Neuronal stem cell (in vitro differentiated cells): ENCODE results near the gene SLC25A26. TPM values are rescaled to one million over a fixed set of nuclear protein-coding genes. Genes with fewer than 3 reads are reported as not detected.

Experiments
- DNase-seq: peaks from one replicate; pipeline ENCODE4 v3.0.0-alpha.2; 2013; ENCODE audit warnings: low spot score
- H2AFZ ChIP-seq: one replicate; pipeline ENCODE4 v1.6.1; 2013; ENCODE audit warnings: mild to moderate bottlenecking, low read length, inconsistent platforms
- H2AK5ac ChIP-seq: 2 replicates; pipeline ENCODE4 v1.6.1; 2013; ENCODE audit warnings: low read depth, mild to moderate bottlenecking, inconsistent platforms, low read length, moderate library complexity, mixed read lengths
- H2BK120ac ChIP-seq: 2 replicates; pipeline ENCODE4 v1.6.1; 2013; ENCODE audit warnings: low read depth, mild to moderate bottlenecking, inconsistent platforms, low read length, moderate library complexity, mixed read lengths
- H2BK12ac ChIP-seq: one replicate; pipeline ENCODE4 v1.6.1; 2013; ENCODE audit warnings: low read length, inconsistent platforms
- H2BK15ac ChIP-seq: 2 replicates; pipeline ENCODE4 v1.6.1; 2013; ENCODE audit warnings: mild to moderate bottlenecking, low read length, inconsistent platforms, mixed read lengths
- H2BK5ac ChIP-seq: one replicate; pipeline ENCODE4 v1.6.1; 2013; ENCODE audit warnings: inconsistent platforms, mild to moderate bottlenecking, low read length, moderate library complexity
- H3K14ac ChIP-seq: one replicate; pipeline ENCODE4 v1.6.1; 2013; ENCODE audit warnings: low read length, inconsistent platforms
- H3K18ac ChIP-seq: 2 replicates; pipeline ENCODE4 v1.6.1; 2013; ENCODE audit warnings: low read length, inconsistent platforms
- H3K23ac ChIP-seq: 2 replicates; pipeline ENCODE4 v1.6.1; 2013; ENCODE audit warnings: low read depth, mild to moderate bottlenecking, mixed read lengths, low read length, inconsistent platforms; ENCODE audit not compliant: poor library complexity
- H3K27ac ChIP-seq: replicated peaks from 3 replicates; pipeline ENCODE4 v1.5.1; 2013; ENCODE audit warnings: low read length, inconsistent platforms
- H3K27me3 ChIP-seq, 3 experiments: 2 replicates each; pipeline ENCODE4 v1.6.1; 2013; ENCODE audit warnings: low read length in 3 of 3, mild to moderate bottlenecking in 2 of 3, inconsistent platforms in 1 of 3, low read depth in 1 of 3, mixed read lengths in 1 of 3, moderate library complexity in 1 of 3; ENCODE audit not compliant: control insufficient read depth in 3 of 3, insufficient read depth in 3 of 3
- H3K36me3 ChIP-seq, 2 donors: replicated peaks in 1 of 2; 2 replicates each; pipeline ENCODE4 v1.6.1; 2013; ENCODE audit warnings: low read length in 2 of 2; ENCODE audit not compliant: control insufficient read depth in 2 of 2, insufficient read depth in 2 of 2
- H3K4ac ChIP-seq: 2 replicates; pipeline ENCODE4 v1.6.1; 2013; ENCODE audit warnings: inconsistent platforms, mild to moderate bottlenecking, low read length, moderate library complexity
- H3K4me1 ChIP-seq, 2 donors: 1 replicate in 1 of 2; 2 replicates in 1 of 2; pipeline ENCODE4 v1.6.1; 2013; ENCODE audit warnings: low read length in 2 of 2, low read depth in 1 of 2; ENCODE audit not compliant: control insufficient read depth in 2 of 2, insufficient read depth in 1 of 2
- H3K4me2 ChIP-seq: one replicate; pipeline ENCODE4 v1.6.1; 2013; ENCODE audit warnings: mild to moderate bottlenecking, low read length, inconsistent platforms; ENCODE audit not compliant: insufficient read depth, poor library complexity, severe bottlenecking
- H3K4me3 ChIP-seq, 2 donors: 2 replicates each; pipeline ENCODE4 v1.5.1; 2013; ENCODE audit warnings: low read length in 2 of 2, mild to moderate bottlenecking in 2 of 2, inconsistent platforms in 1 of 2, moderate library complexity in 1 of 2
- H3K79me1 ChIP-seq: one replicate; pipeline ENCODE4 v1.6.1; 2013; ENCODE audit warnings: low read depth, mild to moderate bottlenecking, inconsistent platforms, low read length, moderate library complexity
- H3K9ac ChIP-seq: one replicate; pipeline ENCODE4 v1.6.1; 2013; ENCODE audit warnings: mild to moderate bottlenecking, low read depth, low read length, inconsistent platforms; ENCODE audit not compliant: poor library complexity
- H3K9me3 ChIP-seq, 2 donors: replicated peaks in 1 of 2; 2 replicates each; pipeline versions ENCODE3 to v1.6.1; 2013; ENCODE audit warnings: low read length in 2 of 2, mild to moderate bottlenecking in 2 of 2, inconsistent platforms in 1 of 2, low read depth in 1 of 2, mixed read lengths in 1 of 2, moderate library complexity in 1 of 2; ENCODE audit not compliant: control insufficient read depth in 2 of 2, insufficient read depth in 1 of 2
- H4K8ac ChIP-seq: one replicate; pipeline ENCODE4 v1.6.1; 2013; ENCODE audit warnings: low read depth, mild to moderate bottlenecking, inconsistent platforms, low read length, moderate library complexity
- H4K91ac ChIP-seq: one replicate; pipeline ENCODE4 v1.6.1; 2013; ENCODE audit warnings: low read length, low read depth, mild to moderate bottlenecking, inconsistent platforms; ENCODE audit not compliant: poor library complexity
- WGBS, 2 donors: extraction: QIAGEN DNeasy Blood & Tissue Kit; methylation state at CpG; one replicate each; pipeline ENCODE4 v1.1.7; 2013; ENCODE audit warnings: missing lambda C conversion rate in 2 of 2, mixed read lengths in 1 of 2; ENCODE audit not compliant: insufficient read length in 2 of 2, insufficient replicate concordance in 1 of 2; ENCODE audit errors: extremely low coverage in 2 of 2; 5-methylcytosine and 5-hydroxymethylcytosine counted together
- small RNA-seq: library from polyadenylated mRNA; stranded (forward); fragments of <200 nt; extraction: miRNeasy Mini kit (QIAGEN cat#:217004); gene quantifications from one replicate; pipeline ENCODE3, GENCODE V24; 2013; ENCODE audit not compliant: insufficient read depth

The SLC25A26 gene

GRCh38 chr3:66426135-66426534 lies 205.3 kb downstream of the SLC25A26 start:
- Histone ChIP-seq H3K4me3 (no peak overlapping the region), H3K18ac (no peak overlapping the region), H2AFZ (no peak overlapping the region), H2BK12ac (no peak overlapping the region), H3K4me1 (peaks cover 0 to 15% of the 10 kb centered on the region in 2 donors), H3K9ac (no peak overlapping the region), H3K27ac (no peak overlapping the region), H3K36me3 (peaks cover 50 to 64% of the 10 kb centered on the region in 2 donors), H3K4me2 (no peak overlapping the region), H2AK5ac (no peak overlapping the region), H3K9me3 (peaks cover 16 to 42% of the 10 kb centered on the region in 2 donors), H2BK5ac (no peak overlapping the region), H3K23ac (no peak overlapping the region), H3K14ac (no peak overlapping the region), H3K4ac (no peak overlapping the region), H3K79me1 (peaks cover 12% of the 10 kb centered on the region), H4K91ac (no peak overlapping the region), H2BK15ac (no peak overlapping the region), H4K8ac (no peak overlapping the region), H2BK120ac (no peak overlapping the region), H3K27me3 (no peaks in the 10 kb centered on the region)
- WGBS, 2 donors: no CpG with 5 or more reads among the region's 1 CpG
- no peak for DNase-seq

- Histone ChIP-seq H3K9me3 (peaks cover 9 to 33% of the 10 kb centered on the region in 2 donors), H2BK15ac (no peak overlapping the region), H3K4ac (no peak overlapping the region), H3K36me3 (peaks cover 51 to 69% of the 10 kb centered on the region in 2 donors), H3K27ac (no peak overlapping the region), H3K23ac (no peak overlapping the region), H2BK5ac (no peak overlapping the region), H3K4me1 (peaks cover 0 to 23% of the 10 kb centered on the region in 2 donors), H3K14ac (no peak overlapping the region), H3K27me3 (no peaks in the 10 kb centered on the region), H3K4me2 (no peak overlapping the region), H2AFZ (no peak overlapping the region), H4K91ac (no peak overlapping the region), H2BK12ac (no peak overlapping the region), H2AK5ac (no peak overlapping the region), H3K79me1 (peaks cover 12% of the 10 kb centered on the region), H3K4me3 (no peak overlapping the region), H3K9ac (no peak overlapping the region), H3K18ac (no peak overlapping the region), H4K8ac (no peak overlapping the region), H2BK120ac (no peak overlapping the region)
- WGBS, 2 donors: no CpG with 5 or more reads among the region's 3 CpGs
- no peak for DNase-seq
These were observed 206.6 kb downstream of the SLC25A26 start for GRCh38 chr3:66427352-66427751.

GRCh38 chr3:66427951-66428474 lies 207.2 kb downstream of the SLC25A26 start:
- Histone ChIP-seq H2BK12ac (no peak overlapping the region), H3K4me2 (no peak overlapping the region), H3K4me3 (no peak overlapping the region), H2BK120ac (no peak overlapping the region), H3K18ac (no peak overlapping the region), H3K27ac (no peak overlapping the region), H3K23ac (no peak overlapping the region), H3K9me3 (peaks cover 9 to 28% of the 10 kb centered on the region in 2 donors), H2AFZ (no peak overlapping the region), H3K79me1 (peaks cover 13% of the 10 kb centered on the region), H3K14ac (no peak overlapping the region), H3K4me1 (peaks cover 0 to 26% of the 10 kb centered on the region in 2 donors), H2BK15ac (no peak overlapping the region), H3K4ac (no peak overlapping the region), H4K8ac (no peak overlapping the region), H3K36me3 (peaks cover 54 to 76% of the 10 kb centered on the region in 2 donors), H3K9ac (no peak overlapping the region), H2BK5ac (no peak overlapping the region), H2AK5ac (no peak overlapping the region), H4K91ac (no peak overlapping the region), H3K27me3 (no peaks in the 10 kb centered on the region)
- DNase-seq: no peak
- WGBS, 2 donors: no CpG with 5 or more reads among the region's 5 CpGs

Small RNA genes within 50 kb of the gene (small RNA-seq; reads per million reads assigned to genes)
- gene RN7SL482P (not detected), gene RNU6-787P (not detected)
